GM12878 (cell line): ENCODE measurements around the gene OCA2. TPM values are rescaled to one million over a fixed set of nuclear protein-coding genes. Genes with fewer than 3 reads are reported as not detected.

ENCODE experiments used
- ATAC-seq: fragments of 200-7000 bp; cut with Tn5 transposase; 3 replicates; pipeline ENCODE4 v1.9.1; 2020; ENCODE audit warnings: mild to moderate bottlenecking, moderate library complexity
- BruUV-seq: library from RNA; stranded (reverse); fragments of 400-500 nt; replicated peaks from 2 replicates; lab custom pipeline; 2021; lab: Mats Ljungman, UMichigan
- CTCF ChIA-PET: fragments of 300-600 bp; sonication (Branson Sonifier 250); formaldehyde crosslinking; extraction: SDS; loops from one replicate; lab custom pipeline; 2021; ENCODE audit warnings: inconsistent platforms; lab: Yijun Ruan, JAX
- POLR2A ChIA-PET: fragments of 350-600 bp; formaldehyde crosslinking; extraction: SDS; loops from one replicate; lab custom pipeline; 2021; ENCODE audit warnings: inconsistent platforms; lab: Charles Lee
- RAD21 ChIA-PET: fragments of 300-600 bp; sonication (Branson Sonifier 250); formaldehyde crosslinking; loops from one replicate; lab custom pipeline; 2023; ENCODE audit warnings: antibody characterized with exemption; ENCODE audit not compliant: unreplicated experiment; lab: Charles Lee
- SMC1A ChIA-PET: fragments of 300-600 bp; sonication (Branson Sonifier 250); formaldehyde crosslinking; loops from one replicate; lab custom pipeline; 2023; ENCODE audit not compliant: unreplicated experiment, uncharacterized antibody; lab: Charles Lee
- DNase-seq: peaks from one replicate; pipeline ENCODE4 v3.0.0-alpha.2; 2011; ENCODE audit warnings: low read depth, low spot score
- FAIRE-seq: peaks from 3 replicates; lab custom pipeline; 2011; peaks lifted over from hg19 to GRCh38; lab: Jason Lieb, UNC
- H2AFZ ChIP-seq: 2 replicates; pipeline ENCODE4 v1.6.0; 2011; ENCODE audit warnings: low read depth, low read length, control low read depth; ENCODE audit not compliant: control insufficient read depth
- H3K27ac ChIP-seq: 2 replicates; pipeline ENCODE4 v1.5.1; 2011; ENCODE audit warnings: control low read depth; ENCODE audit not compliant: control insufficient read depth, insufficient read depth
- H3K27me3 ChIP-seq, 2 experiments: replicated peaks in 1 of 2; 2 replicates each; pipeline versions ENCODE4 v1.6.0 to v1.6.1; 2011; ENCODE audit warnings: low read length in 1 of 2; ENCODE audit not compliant: control insufficient read depth in 2 of 2, insufficient read depth in 2 of 2
- H3K36me3 ChIP-seq, 2 experiments: 2 replicates each; pipeline ENCODE4 v1.5.1; 2011; ENCODE audit warnings: low read length in 1 of 2; ENCODE audit not compliant: control insufficient read depth in 2 of 2, insufficient read depth in 2 of 2
- H3K4me1 ChIP-seq: 2 replicates; pipeline ENCODE4 v1.6.1; 2011; ENCODE audit warnings: mild to moderate bottlenecking, low read length, moderate library complexity, mixed read lengths; ENCODE audit not compliant: control insufficient read depth, insufficient read depth
- H3K4me2 ChIP-seq: 2 replicates; pipeline ENCODE4 v1.6.0; 2011; ENCODE audit warnings: control low read depth; ENCODE audit not compliant: control insufficient read depth, insufficient read depth
- H3K4me3 ChIP-seq: fragments of 200-600 bp; sonication (generic); 2 replicates; pipeline ENCODE4 v1.5.1; 2016
- H3K79me2 ChIP-seq: 2 replicates; pipeline ENCODE4 v1.6.0; 2011; ENCODE audit warnings: low read length; ENCODE audit not compliant: control insufficient read depth, insufficient read depth
- H3K9ac ChIP-seq: 2 replicates; pipeline ENCODE4 v1.8.0; 2011; ENCODE audit warnings: low read length, control low read depth, mixed read lengths; ENCODE audit not compliant: control insufficient read depth, insufficient read depth
- H3K9me3 ChIP-seq: replicated peaks from 3 replicates; pipeline ENCODE4 v1.5.1; 2011; ENCODE audit warnings: mild to moderate bottlenecking, low read length; ENCODE audit not compliant: control insufficient read depth, insufficient read depth
- H4K20me1 ChIP-seq: 2 replicates; pipeline ENCODE4 v1.6.0; 2011; ENCODE audit not compliant: control insufficient read depth, insufficient read depth
- FOS ChIP-seq: IDR thresholded peaks from 3 replicates; pipeline ENCODE4 v1.6.1; 2011; ENCODE audit warnings: borderline replicate concordance; ENCODE audit not compliant: insufficient read length; ENCODE audit errors: extremely low read depth
- MTA2 ChIP-seq: fragments of 450-650 bp; IDR thresholded peaks from 2 replicates; pipeline ENCODE4 v1.6.1; 2016; ENCODE audit warnings: low read depth, mild to moderate bottlenecking, moderate library complexity
- MYC ChIP-seq: IDR thresholded peaks from 2 replicates; pipeline ENCODE4 v1.6.1; 2011; ENCODE audit warnings: mild to moderate bottlenecking, low read length, moderate library complexity, inconsistent platforms; ENCODE audit not compliant: insufficient read depth, insufficient replicate concordance, insufficient read length, severe bottlenecking
- PML ChIP-seq: IDR thresholded peaks from 2 replicates; pipeline ENCODE4 v1.6.1; 2012; ENCODE audit warnings: low read length, inconsistent platforms
- SMC3 ChIP-seq: IDR thresholded peaks from 2 replicates; pipeline ENCODE4 v1.6.1; 2011; ENCODE audit warnings: low read length, improper control_type of control experiment, borderline replicate concordance
- ZZZ3 ChIP-seq: IDR thresholded peaks from 2 replicates; pipeline ENCODE4 v1.6.1; 2011; ENCODE audit warnings: low read depth; ENCODE audit not compliant: control insufficient read depth, insufficient read length
- WGBS: methylation state at CpG from one replicate; pipeline ENCODE4 v1.1.6; 2016; ENCODE audit warnings: low lambda C conversion rate; ENCODE audit not compliant: insufficient replicate concordance, insufficient coverage; ENCODE audit errors: missing lambda C conversion rate; 5-methylcytosine and 5-hydroxymethylcytosine counted together
- in situ Hi-C: fragments of 300-500 bp; cut with MboI; formaldehyde crosslinking; loops from 9 replicates; pipeline ENCODE4 v1.14.3; 2018; ENCODE audit warnings: mixed read lengths
- intact Hi-C: fragments of 100-400 bp; cut with micrococcal nuclease; formaldehyde crosslinking; loops from one replicate; pipeline ENCODE4 v1.14.2; 2022; ENCODE audit not compliant: unreplicated experiment
- polyA plus RNA-seq, 11 experiments: library from polyadenylated mRNA; depleted of rRNA in 4 of 11; unstranded in 6 of 11; stranded (reverse) in 5 of 11; fragments of >200 nt; fragmentation: Nextera tagmentation in 4 of 11; fragmentation: Illumina TruSeq in 1 of 11; extraction: Ambion mirVana in 4 of 11; extraction: Trizol in 1 of 11; gene quantifications; 1 replicate in 1 of 11; 2 replicates in 10 of 11; pipeline versions ENCODE4 v1.2.1 to v1.2.3, GENCODE V29; 2011 to 2016; ENCODE audit warnings: inconsistent platforms in 2 of 11, missing spikeins in 2 of 11, low read depth in 1 of 11
- total RNA-seq, 4 experiments: library from RNA; depleted of rRNA in 3 of 4; stranded (reverse); fragments of >200 nt in 3 of 4; fragmentation: Illumina TruSeq in 1 of 4; extraction: Trizol in 1 of 4; gene quantifications; 2 replicates each; pipeline versions ENCODE4 v1.2.1 to v1.2.3, GENCODE V29; 2013 to 2021
- TF ChIP-seq, protein P1 (sequence below): IDR thresholded peaks from 2 replicates; pipeline ENCODE4 v1.6.1; 2012; ENCODE audit warnings: mild to moderate bottlenecking, low read depth, low read length

The OCA2 gene
- total and polyA plus RNA-seq, 10 of the 15 experiments (the other 5 are each of a cell fraction or from before 2014, with no cell fraction given) = 0.04 to 1.8 TPM; not detected in 8

DNA sequence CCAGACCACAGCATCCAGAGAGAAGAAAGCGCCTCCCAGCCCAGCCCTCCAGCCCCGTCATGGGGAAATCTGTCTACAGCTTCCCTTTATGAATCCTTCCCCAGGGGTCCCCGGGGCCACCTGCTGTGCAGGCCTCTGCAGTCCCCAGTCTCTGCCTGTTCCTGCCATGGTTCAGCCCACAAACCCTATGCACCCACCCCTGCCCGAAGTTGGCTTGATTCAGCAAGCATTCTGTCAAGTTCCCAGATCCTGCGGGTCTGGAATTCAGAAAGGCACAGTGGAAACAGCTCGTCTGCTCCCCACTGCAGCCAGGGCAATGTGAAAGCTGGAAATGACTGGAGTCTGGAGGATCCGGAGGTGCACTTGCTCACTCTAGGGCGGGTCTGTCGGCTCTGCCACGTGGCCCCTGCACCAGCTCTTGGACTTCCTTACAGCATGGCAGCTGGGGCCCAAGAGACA is 2.9 kb upstream of the OCA2 start:
- RAD21 ChIA-PET = no interaction called here

More for the DNA sequence above, 2.9 kb upstream of the OCA2 start:
- no peak for ATAC-seq
- 33% methylated on average over 10 of the region's 10 CpGs for WGBS
- ChIA-PET SMC1A (no interaction called here), POLR2A (no interaction called here), CTCF (no interaction called here)
- Histone ChIP-seq H3K9ac (no peak overlapping the region), H3K36me3 (no peaks in the 10 kb centered on the region), H3K4me1 (no peaks in the 10 kb centered on the region), H3K27ac (no peak overlapping the region), H3K4me3 (no peak overlapping the region), H3K79me2 (no peaks in the 10 kb centered on the region), H3K9me3 (no peaks in the 10 kb centered on the region), H3K27me3 (peaks cover 7 to 11% of the 10 kb centered on the region in 2 experiments; a peak in 2 of 4 replicates), H2AFZ (no peak overlapping the region), H3K4me2 (no peak overlapping the region), H4K20me1 (no peaks in the 10 kb centered on the region)
- FAIRE-seq = no peak
- TF ChIP-seq FOS (no peak), PML (no peak), SMC3 (no peak), MTA2 (no peak), ZZZ3 (no peak), MYC (no peak)
- TF ChIP-seq, protein P1, sequence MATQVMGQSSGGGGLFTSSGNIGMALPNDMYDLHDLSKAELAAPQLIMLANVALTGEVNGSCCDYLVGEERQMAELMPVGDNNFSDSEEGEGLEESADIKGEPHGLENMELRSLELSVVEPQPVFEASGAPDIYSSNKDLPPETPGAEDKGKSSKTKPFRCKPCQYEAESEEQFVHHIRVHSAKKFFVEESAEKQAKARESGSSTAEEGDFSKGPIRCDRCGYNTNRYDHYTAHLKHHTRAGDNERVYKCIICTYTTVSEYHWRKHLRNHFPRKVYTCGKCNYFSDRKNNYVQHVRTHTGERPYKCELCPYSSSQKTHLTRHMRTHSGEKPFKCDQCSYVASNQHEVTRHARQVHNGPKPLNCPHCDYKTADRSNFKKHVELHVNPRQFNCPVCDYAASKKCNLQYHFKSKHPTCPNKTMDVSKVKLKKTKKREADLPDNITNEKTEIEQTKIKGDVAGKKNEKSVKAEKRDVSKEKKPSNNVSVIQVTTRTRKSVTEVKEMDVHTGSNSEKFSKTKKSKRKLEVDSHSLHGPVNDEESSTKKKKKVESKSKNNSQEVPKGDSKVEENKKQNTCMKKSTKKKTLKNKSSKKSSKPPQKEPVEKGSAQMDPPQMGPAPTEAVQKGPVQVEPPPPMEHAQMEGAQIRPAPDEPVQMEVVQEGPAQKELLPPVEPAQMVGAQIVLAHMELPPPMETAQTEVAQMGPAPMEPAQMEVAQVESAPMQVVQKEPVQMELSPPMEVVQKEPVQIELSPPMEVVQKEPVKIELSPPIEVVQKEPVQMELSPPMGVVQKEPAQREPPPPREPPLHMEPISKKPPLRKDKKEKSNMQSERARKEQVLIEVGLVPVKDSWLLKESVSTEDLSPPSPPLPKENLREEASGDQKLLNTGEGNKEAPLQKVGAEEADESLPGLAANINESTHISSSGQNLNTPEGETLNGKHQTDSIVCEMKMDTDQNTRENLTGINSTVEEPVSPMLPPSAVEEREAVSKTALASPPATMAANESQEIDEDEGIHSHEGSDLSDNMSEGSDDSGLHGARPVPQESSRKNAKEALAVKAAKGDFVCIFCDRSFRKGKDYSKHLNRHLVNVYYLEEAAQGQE = no peak
- no TSS peak for BruUV-seq
- no peak for DNase-seq
- in situ Hi-C loops = no loop called here
- intact Hi-C loops = no loop called here
